ENCODE results near the gene NPAS3.
A peak's percentile ranks its signal among the peaks of the same experiment; 100 is the strongest.

The NPAS3 gene

DNA sequence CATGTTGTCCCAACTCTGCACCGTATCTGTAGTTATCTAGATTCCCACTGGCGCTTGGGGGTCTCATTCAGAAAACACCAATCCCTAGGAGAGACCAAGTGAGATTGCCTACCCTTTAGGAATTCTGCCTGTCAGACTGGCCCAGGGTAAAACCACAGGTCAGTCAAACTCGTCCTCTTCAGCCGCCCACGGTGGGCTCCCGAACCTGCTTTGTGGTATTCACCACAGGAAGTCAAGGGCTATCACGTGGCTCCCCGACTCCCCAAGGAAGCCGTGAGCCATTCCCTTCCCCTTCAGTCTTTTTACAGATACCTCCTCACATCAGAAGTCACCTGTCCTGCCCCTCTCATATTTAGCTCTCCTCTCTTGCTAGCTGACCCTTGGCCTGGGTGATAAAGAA is 852.3 kb downstream of the NPAS3 start:
- TF ChIP-seq, protein P1, sequence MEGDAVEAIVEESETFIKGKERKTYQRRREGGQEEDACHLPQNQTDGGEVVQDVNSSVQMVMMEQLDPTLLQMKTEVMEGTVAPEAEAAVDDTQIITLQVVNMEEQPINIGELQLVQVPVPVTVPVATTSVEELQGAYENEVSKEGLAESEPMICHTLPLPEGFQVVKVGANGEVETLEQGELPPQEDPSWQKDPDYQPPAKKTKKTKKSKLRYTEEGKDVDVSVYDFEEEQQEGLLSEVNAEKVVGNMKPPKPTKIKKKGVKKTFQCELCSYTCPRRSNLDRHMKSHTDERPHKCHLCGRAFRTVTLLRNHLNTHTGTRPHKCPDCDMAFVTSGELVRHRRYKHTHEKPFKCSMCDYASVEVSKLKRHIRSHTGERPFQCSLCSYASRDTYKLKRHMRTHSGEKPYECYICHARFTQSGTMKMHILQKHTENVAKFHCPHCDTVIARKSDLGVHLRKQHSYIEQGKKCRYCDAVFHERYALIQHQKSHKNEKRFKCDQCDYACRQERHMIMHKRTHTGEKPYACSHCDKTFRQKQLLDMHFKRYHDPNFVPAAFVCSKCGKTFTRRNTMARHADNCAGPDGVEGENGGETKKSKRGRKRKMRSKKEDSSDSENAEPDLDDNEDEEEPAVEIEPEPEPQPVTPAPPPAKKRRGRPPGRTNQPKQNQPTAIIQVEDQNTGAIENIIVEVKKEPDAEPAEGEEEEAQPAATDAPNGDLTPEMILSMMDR (IDR thresholded peaks at IDR 0.05; ENCODE audit: extremely low read depth, missing control alignments), result no peak
- no peak for DNase-seq (ENCODE audit: low spot score)

DNA sequence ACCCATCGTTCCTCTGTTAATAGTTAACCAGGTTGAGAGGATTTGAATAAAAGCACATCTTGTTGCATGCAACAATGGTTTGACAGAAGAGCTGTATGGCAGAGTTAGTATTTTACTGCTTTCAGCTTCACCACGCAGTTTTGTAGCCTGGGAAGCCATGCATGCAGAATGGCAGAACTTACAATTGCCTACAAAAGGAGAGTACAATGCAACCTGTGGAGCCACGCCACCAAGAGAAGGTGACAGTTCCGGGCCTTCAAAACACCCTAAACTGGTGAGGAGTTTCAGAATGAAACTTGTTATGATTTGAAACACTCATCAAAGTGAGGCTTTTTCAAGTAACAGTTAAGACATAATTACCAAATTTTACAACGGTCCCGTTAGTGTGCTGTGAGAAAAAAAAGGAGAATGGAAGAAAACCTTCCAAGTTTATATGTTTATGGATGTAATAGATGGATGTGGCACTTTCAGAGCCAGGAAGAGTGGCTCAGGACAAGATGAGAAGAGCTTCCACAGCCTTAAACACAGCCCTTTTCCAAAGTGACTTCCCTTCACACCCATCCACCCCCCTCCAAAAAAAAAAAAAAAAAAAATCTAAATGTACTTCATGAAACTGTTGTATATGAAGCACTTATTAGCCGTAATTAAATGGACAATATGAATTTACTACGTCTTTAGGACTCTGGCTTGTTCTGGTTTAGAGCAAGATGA is 853.5 kb downstream of the NPAS3 start:
- DNase-seq (ENCODE audit: low spot score), result peak; percentile 41
- TF ChIP-seq, protein P1 (IDR thresholded peaks at IDR 0.05; ENCODE audit: extremely low read depth, missing control alignments), result no peak

DNA sequence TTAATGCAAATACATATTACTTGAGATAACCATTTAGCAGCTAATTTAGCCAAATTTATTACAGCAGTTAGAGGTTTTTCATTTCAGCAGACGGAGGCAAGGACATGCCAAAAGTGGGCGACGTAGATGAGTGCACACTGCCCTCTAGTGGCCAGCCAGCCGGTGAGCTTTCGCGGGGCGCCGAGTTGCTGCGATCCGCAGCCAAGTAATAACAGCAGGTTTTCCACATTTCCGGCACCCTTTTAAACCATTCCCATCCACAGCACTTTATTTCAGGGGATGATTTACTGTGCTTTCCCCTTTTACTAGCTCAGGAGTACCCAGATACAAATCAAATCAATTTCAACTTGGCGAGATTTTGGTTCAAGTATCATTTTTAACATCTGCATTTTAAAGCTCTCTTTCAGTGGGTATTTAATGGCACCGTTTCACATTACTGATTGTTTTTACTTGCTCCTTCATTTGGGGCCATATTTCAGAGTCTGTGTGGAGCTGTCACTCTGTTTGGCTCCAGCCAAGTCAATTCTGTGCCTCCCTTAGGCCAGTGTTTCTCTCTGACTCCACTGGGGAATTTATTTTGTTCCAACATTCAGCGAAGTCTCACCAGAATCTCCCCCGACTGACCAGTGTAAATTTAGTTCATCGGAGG is 854.2 kb downstream of the NPAS3 start:
- TF ChIP-seq, protein P1 (IDR thresholded peaks at IDR 0.05; ENCODE audit: extremely low read depth, missing control alignments), result peak; percentile 90
- peak; percentile 79 for DNase-seq (ENCODE audit: low spot score)

DNA sequence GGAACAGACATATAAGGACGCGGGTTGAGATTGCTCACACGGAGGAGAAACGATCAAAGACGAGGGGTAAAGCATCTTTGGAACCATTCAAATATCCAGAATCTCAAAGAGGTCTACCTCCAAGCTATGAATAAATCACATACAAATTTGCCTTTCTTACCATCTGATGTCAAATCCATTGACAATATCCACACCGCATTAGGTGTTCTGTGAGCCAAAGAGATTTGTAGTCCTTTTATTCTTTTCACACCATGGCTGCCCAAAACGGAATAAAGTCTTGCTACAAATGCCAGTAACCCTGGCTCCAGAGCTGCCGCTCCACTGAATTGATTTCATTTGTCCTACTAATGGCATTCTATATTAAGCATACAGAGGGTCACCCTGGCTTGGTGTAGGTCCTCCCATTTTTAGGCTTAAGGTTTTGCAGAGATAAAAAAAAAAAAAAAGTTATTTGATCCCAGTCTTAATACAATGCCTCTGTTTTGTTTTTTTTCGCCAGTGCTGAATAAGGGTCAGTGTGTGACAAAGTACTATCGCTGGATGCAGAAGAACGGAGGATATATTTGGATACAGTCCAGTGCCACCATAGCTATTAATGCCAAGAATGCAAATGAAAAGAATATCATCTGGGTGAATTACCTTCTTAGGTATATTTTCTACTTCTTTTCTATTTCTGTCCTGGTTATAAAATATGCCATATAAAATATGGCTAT is 854.9 kb downstream of the NPAS3 start:
- no peak for DNase-seq (ENCODE audit: low spot score)
- TF ChIP-seq, protein P1 (IDR thresholded peaks at IDR 0.05; ENCODE audit: extremely low read depth, missing control alignments), result no peak

DNA sequence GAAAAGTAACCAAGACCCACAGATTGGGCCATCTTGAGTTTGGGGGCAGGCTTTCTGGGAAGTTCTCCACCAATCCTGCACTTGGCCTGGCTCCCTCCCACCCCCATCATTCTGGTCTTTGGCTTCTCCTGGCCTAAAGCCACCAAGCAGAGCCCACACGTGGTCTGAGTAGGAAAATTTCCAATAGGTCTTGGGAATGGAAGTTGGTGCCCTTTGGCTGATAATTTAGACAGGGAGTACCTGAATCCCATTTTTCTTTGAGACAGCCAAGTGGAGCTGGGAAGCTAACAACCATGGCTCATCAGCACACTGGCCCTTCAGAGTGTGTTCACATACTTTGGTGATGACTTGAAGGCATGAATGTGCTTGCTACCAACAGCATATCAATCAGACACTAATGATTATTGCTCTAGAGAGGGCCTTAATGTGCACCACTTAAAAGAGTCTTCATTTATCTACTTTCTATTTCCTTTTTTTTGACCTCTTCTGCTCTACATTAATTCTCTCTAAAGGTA is 856.2 kb downstream of the NPAS3 start:
- no peak for DNase-seq (ENCODE audit: low spot score)
- TF ChIP-seq, protein P1 (IDR thresholded peaks at IDR 0.05; ENCODE audit: extremely low read depth, missing control alignments), result no peak

DNA sequence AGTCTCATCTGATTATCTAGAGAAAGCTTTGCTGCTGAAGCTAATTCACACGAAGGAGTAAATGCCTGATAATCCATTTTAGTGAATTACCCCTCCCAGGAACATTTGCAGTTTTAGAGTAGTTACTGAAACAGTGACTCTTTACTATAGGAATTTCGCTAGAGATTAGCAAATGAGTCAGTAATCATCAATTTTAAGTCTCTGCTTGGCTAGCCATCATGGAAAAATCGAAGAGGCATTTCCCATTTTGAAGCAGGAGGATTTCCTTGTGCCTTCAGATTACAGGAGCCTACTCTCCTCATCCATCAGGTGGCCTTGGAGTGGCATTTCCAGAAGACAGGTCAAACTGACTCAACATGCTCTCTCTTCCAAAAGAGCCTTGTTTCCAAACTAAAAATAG is 857.7 kb downstream of the NPAS3 start:
- DNase-seq (ENCODE audit: low spot score), result no peak
- TF ChIP-seq, protein P1 (IDR thresholded peaks at IDR 0.05; ENCODE audit: extremely low read depth, missing control alignments), result no peak

Data from GM20000 (cell line).